H7 (cell line): ENCODE measurements around the gene MUS81. TPM values are rescaled to one million over a fixed set of nuclear protein-coding genes. Genes with fewer than 3 reads are reported as not detected.
"Not testable (repeated sequence)": the region's sequence is repeated elsewhere in the genome, so short reads cannot be mapped to it uniquely, and the experiment has no call there.

Experiments
- DNase-seq: peaks from one replicate; pipeline ENCODE4 v3.0.0; 2012
- H3K27me3 ChIP-seq: 2 replicates; pipeline ENCODE4 v1.6.0; 2011; ENCODE audit warnings: mild to moderate bottlenecking, low read length; ENCODE audit not compliant: control insufficient read depth, insufficient read depth
- H3K36me3 ChIP-seq: replicated peaks from 2 replicates; pipeline ENCODE4 v1.5.1; 2011; ENCODE audit warnings: low read length; ENCODE audit not compliant: control insufficient read depth, insufficient read depth
- H3K4me3 ChIP-seq: 2 replicates; pipeline ENCODE4 v1.5.1; 2011; ENCODE audit warnings: low read depth, mild to moderate bottlenecking, control low read depth, low read length, moderate library complexity; ENCODE audit not compliant: insufficient read depth
- total RNA-seq: library from RNA; depleted of rRNA; stranded (reverse); fragments of >200 nt; shearing (Covaris generic); gene quantifications from 2 replicates; pipeline ENCODE4 v1.2.3, GENCODE V29; 2014

MUS81 gene
- total RNA-seq, 1 experiment from 2014 or later, result 38.0 TPM

DNA sequence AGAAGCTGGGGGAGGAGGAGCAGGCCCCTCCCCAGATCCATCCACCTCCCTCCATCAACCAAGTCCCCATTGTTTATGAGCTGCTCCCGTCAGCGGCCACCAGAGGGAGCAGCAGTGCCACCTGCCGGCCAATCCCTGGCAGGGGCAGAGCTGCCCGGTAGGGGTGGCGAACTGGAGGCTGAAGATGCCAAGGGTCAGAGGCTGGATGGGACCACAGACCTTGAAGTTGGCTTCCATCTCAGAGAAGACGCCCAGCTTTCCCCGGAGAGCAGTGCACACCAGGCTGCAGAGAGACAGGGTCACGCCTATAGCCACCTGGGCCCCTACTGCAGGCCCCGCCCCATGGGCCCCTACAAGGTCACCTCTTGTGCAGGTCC is 24.5 kb downstream of the MUS81 start:
- H3K36me3 ChIP-seq, result peaks cover 34% of the 10 kb centered on the region
- H3K27me3 ChIP-seq, result peaks cover 7% of the 10 kb centered on the region
- H3K4me3 ChIP-seq, result no peak overlapping the region
- DNase-seq, result peak; percentile 98

GRCh38 chr11:65885231-65885630 is 25.0 kb downstream of the MUS81 start:
- Histone ChIP-seq H3K4me3 (no peak overlapping the region), H3K36me3 (peaks cover 34% of the 10 kb centered on the region), H3K27me3 (peaks cover 12% of the 10 kb centered on the region)
- no peak for DNase-seq

DNA sequence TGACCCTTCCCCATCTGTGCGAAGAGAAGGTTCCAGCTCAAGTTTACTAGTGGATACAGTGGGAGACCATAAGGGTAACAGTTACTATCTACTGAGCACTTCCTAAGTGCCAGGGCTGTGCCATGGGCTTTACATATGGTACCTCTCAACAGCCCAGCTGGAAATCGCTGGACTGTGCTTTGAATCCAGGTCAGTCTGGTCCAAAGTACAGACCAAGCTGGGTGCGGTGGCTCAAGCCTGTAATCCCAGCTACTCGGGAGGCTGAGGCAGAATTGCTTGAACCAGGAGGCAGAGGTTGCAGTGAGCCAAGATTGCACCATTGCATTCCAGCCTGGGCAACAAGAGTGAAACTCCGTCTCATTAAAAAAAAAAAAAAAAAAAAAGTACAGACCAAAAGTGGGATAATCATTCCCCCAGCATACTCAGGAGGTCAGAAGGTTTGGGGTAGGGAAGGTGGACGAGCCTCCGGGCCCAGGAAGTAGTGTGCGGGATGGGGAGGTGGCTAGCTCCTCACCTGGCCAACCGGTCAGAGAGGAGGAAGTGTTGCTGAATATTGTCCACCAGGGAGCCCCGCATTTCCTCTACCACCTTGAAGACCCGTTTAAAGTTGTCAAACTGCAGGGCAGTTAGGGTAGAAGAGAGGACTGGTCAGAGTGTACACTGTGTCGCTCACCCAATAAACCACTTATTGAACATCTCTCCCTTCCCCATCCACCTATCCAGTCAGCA is 25.7 kb downstream of the MUS81 start:
- DNase-seq, result no peak
- Histone ChIP-seq H3K27me3 (peaks cover 15% of the 10 kb centered on the region), H3K36me3 (peaks cover 34% of the 10 kb centered on the region), H3K4me3 (no peak overlapping the region)

DNA sequence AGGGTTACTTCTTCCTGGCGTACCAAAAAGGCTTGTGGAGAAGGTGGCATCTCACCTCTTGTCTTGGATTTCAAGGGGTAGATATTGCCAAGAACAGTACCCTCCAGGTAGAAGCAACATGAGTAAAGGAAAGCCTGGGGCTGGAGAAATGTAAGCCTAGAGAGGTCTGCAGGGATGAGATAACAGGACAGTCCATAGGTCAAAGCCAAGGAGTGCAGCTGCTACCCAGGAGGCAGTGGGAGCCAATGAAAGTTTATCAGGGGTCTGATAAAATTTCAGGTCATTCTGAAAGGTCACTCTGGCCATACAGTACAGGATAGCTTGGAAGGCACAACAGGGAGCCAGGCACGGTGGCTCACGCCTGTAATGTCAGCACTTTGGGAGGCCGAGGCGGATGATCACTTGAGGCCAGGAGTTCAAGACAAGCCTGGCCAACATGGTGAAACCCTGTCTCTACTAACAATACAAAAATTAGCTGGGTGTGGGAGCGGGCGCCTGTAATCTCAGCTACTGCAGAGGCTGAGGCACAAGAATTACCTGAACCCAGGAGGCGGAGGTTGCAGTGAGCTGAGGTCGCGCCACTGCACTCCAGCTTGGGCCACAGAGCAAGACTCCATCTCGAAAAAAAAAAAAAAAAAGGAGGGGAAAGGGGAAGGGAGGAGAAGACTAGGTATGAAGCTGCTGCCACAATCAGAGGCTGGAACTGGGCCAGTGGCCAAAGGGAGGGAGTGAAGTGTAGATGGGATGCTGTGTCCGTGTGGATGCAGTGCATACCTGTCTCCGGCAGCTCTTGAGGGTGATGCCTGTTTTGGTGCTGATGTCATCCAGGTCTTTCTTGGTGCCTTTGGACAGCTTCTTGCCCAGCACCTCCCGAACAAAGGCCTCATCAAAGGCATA is 26.8 kb downstream of the MUS81 start:
- peaks cover 34% of the 10 kb centered on the region for H3K36me3 ChIP-seq
- peaks cover 17% of the 10 kb centered on the region for H3K27me3 ChIP-seq
- peak overlapping the region; percentile 75 for H3K4me3 ChIP-seq
- DNase-seq, result no peak

- Histone ChIP-seq H3K36me3 (peaks cover 34% of the 10 kb centered on the region), H3K4me3 (peak overlapping the region; percentile 75), H3K27me3 (peaks cover 17% of the 10 kb centered on the region)
- no peak for DNase-seq
These were observed 27.5 kb downstream of the MUS81 start for GRCh38 chr11:65887723-65888162.

DNA sequence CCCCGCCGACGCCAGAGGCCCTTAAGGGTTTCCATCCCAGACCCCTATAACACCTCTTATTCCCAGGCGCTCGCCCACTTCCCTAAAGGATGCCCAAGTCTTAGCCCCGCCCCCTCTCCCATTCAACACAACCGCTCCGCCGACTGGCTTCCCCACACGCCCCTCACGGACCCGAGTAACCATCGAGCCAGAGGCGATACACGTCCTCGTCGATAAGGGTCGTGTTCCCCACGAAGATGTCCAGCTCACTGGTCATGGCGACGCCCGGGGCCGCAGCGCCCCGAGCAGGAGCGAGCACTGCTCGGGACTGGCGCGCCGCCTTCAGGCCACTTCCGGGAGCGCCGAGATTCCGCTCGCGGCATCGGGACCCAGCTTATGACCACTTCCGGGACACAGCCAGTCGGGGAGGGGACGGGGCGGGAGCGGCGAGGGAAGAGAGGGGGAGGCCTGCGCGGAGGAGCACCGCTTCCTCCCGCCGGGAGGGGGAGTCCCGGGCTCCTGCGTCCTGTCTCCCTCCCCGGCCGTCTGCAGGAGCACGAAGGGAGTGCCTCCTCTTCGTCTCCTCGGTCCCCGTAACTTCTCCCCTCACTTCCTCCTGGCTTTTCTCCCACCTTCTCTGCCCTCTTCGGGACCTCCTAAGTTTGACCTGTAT is 28.1 kb downstream of the MUS81 start, which contains the start of gene FIBP:
Gene FIBP, minus strand, starts transcription at position 309 of the 652 bp plus-strand sequence. Its CDS starts 53 bp downstream, at position 256.
- Histone ChIP-seq H3K27me3 (peaks cover 17% of the 10 kb centered on the region), H3K4me3 (peak within 1 kb of the TSS; percentile 75), H3K36me3 (peaks cover 32% of the 10 kb centered on the region)
- DNase-seq, result peak; percentile 100

GRCh38 chr11:65890324-65891218 is 30.3 kb downstream of the MUS81 start, which contains the start of gene CCDC85B:
Gene CCDC85B (plus strand): TSS chr11:65890673. CDS start chr11:65890784, 111 bp downstream.
- peaks cover 13% of the 10 kb centered on the region for H3K36me3 ChIP-seq
- H3K27me3 ChIP-seq, result peaks cover 17% of the 10 kb centered on the region
- H3K4me3 ChIP-seq, result peak within 1 kb of the TSS; percentile 95
- DNase-seq, result peak; percentile 99

DNA sequence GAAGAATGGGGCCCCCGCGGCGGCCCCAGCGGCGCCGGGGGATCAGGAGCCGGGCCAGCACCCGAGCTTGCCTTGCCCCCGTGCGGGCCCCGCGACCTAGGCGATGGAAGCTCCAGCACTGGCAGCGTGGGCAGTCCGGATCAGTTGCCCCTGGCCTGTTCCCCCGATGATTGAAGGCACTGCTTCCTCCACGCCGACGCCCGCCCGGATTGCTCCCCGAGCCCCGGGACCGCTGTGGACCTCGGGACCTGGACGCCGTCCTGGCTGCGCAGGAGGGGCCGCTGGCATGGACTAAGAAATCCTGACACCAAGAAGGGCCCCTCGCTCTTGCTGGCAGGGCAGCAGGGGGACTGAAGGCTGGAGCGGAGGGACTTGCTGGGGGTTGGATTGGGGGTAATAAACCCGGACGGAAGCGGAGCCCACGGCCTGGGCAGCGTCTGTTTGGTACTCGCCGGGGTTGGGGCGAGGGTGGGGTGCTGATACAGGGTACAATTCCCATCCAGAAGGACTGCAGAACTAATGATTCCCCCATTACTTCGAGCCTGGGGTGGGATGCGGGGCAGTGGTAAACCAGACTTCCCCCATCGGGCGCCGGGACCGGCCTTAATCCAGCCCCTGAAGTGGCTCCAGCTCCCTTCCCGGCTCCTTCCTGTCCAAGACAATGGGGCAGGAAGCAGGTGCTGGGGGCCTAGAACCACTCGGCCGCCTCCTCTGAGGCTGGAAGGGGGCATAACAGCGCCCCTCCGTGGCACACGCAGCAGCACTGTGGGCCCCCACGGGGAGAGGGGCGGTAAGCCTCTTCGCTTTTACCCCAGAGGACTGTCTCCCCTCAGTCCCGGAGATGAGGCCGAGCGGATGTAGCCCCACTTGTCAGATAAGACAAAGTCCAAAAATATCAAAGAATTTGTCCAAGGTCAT is 31.2 kb downstream of the MUS81 start:
- peaks cover 17% of the 10 kb centered on the region for H3K27me3 ChIP-seq
- H3K36me3 ChIP-seq, result peaks cover 7% of the 10 kb centered on the region
- peak; percentile 91 for DNase-seq
- peak overlapping the region; percentile 95 for H3K4me3 ChIP-seq

DNA sequence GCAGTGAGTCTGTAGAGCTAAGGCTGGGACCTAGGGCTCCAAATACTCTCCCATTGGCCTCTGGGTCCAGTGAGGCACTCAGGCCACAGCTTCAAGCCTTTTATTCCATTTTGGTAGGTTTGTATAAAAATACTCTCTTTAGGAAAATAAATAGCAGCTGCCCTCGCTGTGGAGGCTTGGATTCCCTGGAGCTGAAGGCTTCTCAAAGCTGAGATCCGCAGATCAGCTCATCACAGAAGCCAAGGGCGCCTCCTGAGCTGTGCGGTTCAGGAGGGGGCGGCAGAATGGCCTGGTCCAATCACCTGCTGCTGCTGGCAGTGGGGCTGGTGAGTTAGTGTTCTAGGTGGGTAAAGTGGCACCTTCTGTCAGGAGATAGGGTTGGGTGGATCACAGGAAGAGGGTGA is 31.9 kb downstream of the MUS81 start:
- H3K36me3 ChIP-seq, DNase-seq: not testable (repeated sequence)
- peak overlapping the region; percentile 95 for H3K4me3 ChIP-seq
- peaks cover 17% of the 10 kb centered on the region for H3K27me3 ChIP-seq

GRCh38 chr11:65892661-65893317 is 32.6 kb downstream of the MUS81 start:
- Histone ChIP-seq H3K27me3 (peaks cover 17% of the 10 kb centered on the region), H3K4me3 (no peak overlapping the region), H3K36me3 (no peaks in the 10 kb centered on the region; the same call in 1 of the 2 replicates)
- DNase-seq, result no peak

DNA sequence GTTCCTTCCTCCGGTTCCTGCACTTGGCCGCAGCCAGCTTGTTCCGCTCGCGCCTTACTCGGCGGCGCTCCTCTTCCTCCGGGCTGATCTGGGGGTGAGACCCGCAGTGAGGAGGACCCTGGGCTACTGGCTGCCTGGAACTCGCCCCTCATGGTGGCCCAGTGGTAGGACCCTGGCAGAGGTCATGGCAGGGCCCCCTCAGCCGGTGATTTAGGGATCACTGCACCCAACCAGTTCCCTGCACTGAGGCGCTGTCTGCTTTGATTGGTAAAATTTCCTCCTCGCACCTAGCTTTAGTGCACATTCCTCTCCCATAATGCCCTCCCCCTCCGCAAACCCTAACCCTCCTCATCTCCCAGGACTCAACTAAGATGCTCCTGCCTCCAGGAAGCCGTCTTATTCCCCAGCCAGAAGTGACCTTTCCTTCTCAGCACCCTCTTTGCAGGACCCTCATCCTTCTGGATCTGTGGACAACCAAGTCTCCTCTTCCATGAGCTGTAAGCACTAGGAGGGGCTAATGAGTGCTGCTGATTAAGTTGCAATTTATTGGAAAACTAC is 33.9 kb downstream of the MUS81 start:
- Histone ChIP-seq H3K36me3 (no peaks in the 10 kb centered on the region; the same call in 1 of the 2 replicates), H3K27me3 (peaks cover 24% of the 10 kb centered on the region), H3K4me3 (no peak overlapping the region)
- no peak for DNase-seq

DNA sequence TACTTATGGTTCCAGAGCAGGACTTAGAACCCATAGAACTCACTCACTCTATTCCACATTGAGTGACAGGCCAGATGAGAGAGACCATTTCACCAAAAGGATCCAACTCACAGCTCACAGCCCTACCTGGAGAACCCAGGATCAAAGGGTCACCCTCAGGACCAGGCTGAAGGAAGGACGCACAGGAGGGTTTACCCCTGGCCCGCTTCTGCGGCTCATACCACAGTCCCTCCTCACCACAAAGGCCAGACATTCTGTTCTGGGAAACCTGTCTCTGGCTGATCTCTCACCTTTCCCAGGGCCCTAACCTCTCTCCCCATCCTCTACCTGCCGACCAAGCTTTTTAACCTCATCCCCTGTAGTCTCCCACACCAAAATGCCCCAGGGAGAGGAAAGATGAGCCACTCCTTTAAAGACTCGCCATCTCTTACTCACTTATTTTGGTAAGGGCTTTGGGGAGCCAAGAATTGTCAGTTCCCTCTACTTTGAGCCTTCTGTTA is 35.3 kb downstream of the MUS81 start:
- no peak for DNase-seq
- Histone ChIP-seq H3K4me3 (no peak overlapping the region), H3K27me3 (peaks cover 25% of the 10 kb centered on the region), H3K36me3 (no peaks in the 10 kb centered on the region; the same call in 1 of the 2 replicates)
